PFSK-1 (cell line): ENCODE data around the gene ST6GALNAC3.

Experiments
- FOXP2 ChIP-seq: optimal IDR thresholded peaks from 2 replicates; pipeline ENCODE3; 2011; ENCODE audit warnings: borderline replicate concordance, control low read depth, inconsistent platforms; ENCODE audit not compliant: insufficient read depth; ENCODE audit errors: extremely low read length, extremely low read depth
- POLR2AphosphoS5 ChIP-seq: IDR thresholded peaks from 2 replicates; pipeline ENCODE4 v1.6.1; 2012; ENCODE audit warnings: low read depth, mild to moderate bottlenecking, control low read depth, low read length, moderate library complexity
- REST ChIP-seq, 2 experiments: IDR thresholded peaks; 2 replicates each; pipeline versions ENCODE4 v1.6.1 to v1.8.0; 2011 to 2012; ENCODE audit warnings: low read depth in 2 of 2, low read length in 2 of 2, control low read depth in 1 of 2, inconsistent platforms in 1 of 2, mild to moderate bottlenecking in 1 of 2, moderate library complexity in 1 of 2; ENCODE audit not compliant: insufficient read depth in 1 of 2
- SIN3A ChIP-seq: IDR thresholded peaks from 2 replicates; pipeline ENCODE4 v1.6.1; 2012; ENCODE audit warnings: mild to moderate bottlenecking, low read length, moderate library complexity, borderline replicate concordance; ENCODE audit not compliant: insufficient read depth
- TAF1 ChIP-seq: IDR thresholded peaks from 2 replicates; pipeline ENCODE4 v1.6.1; 2012; ENCODE audit warnings: low read length, control low read depth, borderline replicate concordance; ENCODE audit not compliant: insufficient read depth

ST6GALNAC3 gene

GRCh38 chr1:76262601-76263000 lies 188.1 kb downstream of the ST6GALNAC3 start:
- TF ChIP-seq SIN3A: no peak
- TF ChIP-seq REST (IDR thresholded peaks at IDR 0.05; ENCODE audit: insufficient read depth in 1 of 2, low read depth in 2 of 2, low read length in 2 of 2): no peak
- no peak for TF ChIP-seq POLR2AphosphoS5
- TF ChIP-seq FOXP2: no peak
- no peak for TF ChIP-seq TAF1

- TF ChIP-seq TAF1: no peak
- TF ChIP-seq SIN3A: no peak
- TF ChIP-seq REST (IDR thresholded peaks at IDR 0.05; ENCODE audit: insufficient read depth in 1 of 2, low read depth in 2 of 2, low read length in 2 of 2): no peak
- TF ChIP-seq FOXP2: no peak
- TF ChIP-seq POLR2AphosphoS5: no peak
Measured at GRCh38 chr1:76264642-76265041, 190.1 kb downstream of the ST6GALNAC3 start.

- TF ChIP-seq FOXP2 (no peak), TAF1 (no peak), POLR2AphosphoS5 (no peak), SIN3A (no peak), REST (IDR thresholded peaks at IDR 0.05; ENCODE audit: insufficient read depth in 1 of 2, low read depth in 2 of 2, low read length in 2 of 2) (no peak)
Measured at GRCh38 chr1:76266762-76267161, 192.2 kb downstream of the ST6GALNAC3 start.

GRCh38 chr1:76267631-76268030 lies 193.1 kb downstream of the ST6GALNAC3 start:
- TF ChIP-seq SIN3A: no peak
- no peak for TF ChIP-seq POLR2AphosphoS5
- no peak for TF ChIP-seq TAF1
- no peak for TF ChIP-seq REST (IDR thresholded peaks at IDR 0.05; ENCODE audit: insufficient read depth in 1 of 2, low read depth in 2 of 2, low read length in 2 of 2)
- TF ChIP-seq FOXP2: no peak

- TF ChIP-seq SIN3A (no peak), REST (IDR thresholded peaks at IDR 0.05; ENCODE audit: insufficient read depth in 1 of 2, low read depth in 2 of 2, low read length in 2 of 2) (no peak), TAF1 (no peak), POLR2AphosphoS5 (no peak), FOXP2 (no peak)
Measured at GRCh38 chr1:76268341-76268740, 193.8 kb downstream of the ST6GALNAC3 start.
